ENCODE data around the gene SMARCD3.

Gene SMARCD3

DNA sequence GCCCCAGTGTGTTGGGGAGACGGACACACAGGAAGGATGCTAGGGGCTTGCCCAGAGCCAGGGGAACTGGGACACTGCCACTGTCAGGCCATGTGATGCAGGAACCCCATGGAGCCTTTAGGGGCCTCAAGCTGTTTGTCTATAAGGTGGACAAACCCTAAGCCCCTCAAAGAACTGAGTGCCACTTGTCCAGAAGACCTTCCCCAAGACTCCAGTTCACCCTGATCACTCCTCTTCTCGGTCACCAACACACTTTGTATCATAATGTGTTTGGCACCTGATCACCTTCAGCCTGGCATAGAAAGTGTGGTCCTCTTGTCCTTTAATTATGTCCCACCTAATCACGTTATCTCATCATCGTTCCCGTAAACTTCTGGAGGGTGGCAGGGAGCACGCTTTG is 38.9 kb downstream of the SMARCD3 start:
- H3K4me1 ChIP-seq = peaks cover 0 to 24% (median 18%) of the 10 kb centered on the region in 10 experiments; a peak in 16 of 20 replicates
- peaks cover 0 to 21% (median 4%) of the 10 kb centered on the region in 11 experiments; a peak in 9 of 22 replicates for H3K27me3 ChIP-seq
- H3K4me2 ChIP-seq = no peak overlapping the region
- H3K9me3 ChIP-seq (replicated peaks in 1 of 11) = no peaks in the 10 kb centered on the region
- no peak for TF ChIP-seq Cebpa-rat (IDR thresholded peaks at IDR 0.05)
- no peak overlapping the region for H3K4me3 ChIP-seq
- no peak overlapping the region for H3K27ac ChIP-seq
- peaks cover 0 to 70% (median 42%) of the 10 kb centered on the region in 11 experiments; a peak in 17 of 22 replicates for H4K20me1 ChIP-seq
- H3K9ac ChIP-seq = no peak overlapping the region
- peaks cover 23 to 39% (median 31%) of the 10 kb centered on the region in 11 experiments for H3K36me3 ChIP-seq

DNA sequence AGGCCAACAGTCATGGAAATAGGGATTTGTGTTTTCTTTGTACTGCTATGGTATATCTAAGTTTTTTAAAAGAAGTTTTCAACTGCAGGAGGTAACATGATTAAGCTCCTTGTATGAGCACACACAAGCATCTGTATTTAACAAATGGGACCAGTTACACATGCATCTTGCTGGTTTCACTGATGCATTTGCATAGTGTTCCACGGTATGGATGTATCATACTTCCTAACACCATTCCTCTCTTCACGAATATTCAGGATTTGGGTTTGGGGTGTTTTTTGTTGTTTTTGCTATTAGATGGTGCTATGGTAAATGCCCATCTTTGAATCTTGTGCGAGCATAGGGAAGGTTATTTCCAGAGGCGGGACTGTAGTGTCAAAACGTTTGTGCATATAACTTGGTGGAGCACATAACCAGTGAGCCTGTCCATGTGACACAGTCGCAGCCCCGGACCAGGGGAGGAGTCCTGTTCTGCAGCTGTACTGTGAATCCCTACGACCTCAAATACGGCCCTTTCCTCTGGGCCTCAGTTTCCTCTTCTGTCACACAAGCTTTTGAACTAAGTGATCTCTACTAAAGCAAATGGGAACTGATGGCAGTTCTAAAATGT is 40.1 kb downstream of the SMARCD3 start:
- H3K27ac ChIP-seq = no peak overlapping the region
- no peak overlapping the region for H3K9ac ChIP-seq
- H3K4me1 ChIP-seq = peaks cover 0 to 24% (median 18%) of the 10 kb centered on the region in 10 experiments; a peak in 16 of 20 replicates
- H3K36me3 ChIP-seq = peaks cover 11 to 27% (median 19%) of the 10 kb centered on the region in 11 experiments
- no peak for TF ChIP-seq Cebpa-rat (IDR thresholded peaks at IDR 0.05)
- peaks cover 0 to 58% (median 30%) of the 10 kb centered on the region in 11 experiments; a peak in 16 of 22 replicates for H4K20me1 ChIP-seq
- H3K9me3 ChIP-seq (replicated peaks in 1 of 11) = no peaks in the 10 kb centered on the region
- H3K27me3 ChIP-seq = peaks cover 0 to 25% (median 6%) of the 10 kb centered on the region in 11 experiments; a peak in 10 of 22 replicates
- H3K4me3 ChIP-seq = no peak overlapping the region
- H3K4me2 ChIP-seq = peak overlapping the region in 8 of 11 experiments; percentile 7 to 70 (median 64); a peak in 9 of 22 replicates

DNA sequence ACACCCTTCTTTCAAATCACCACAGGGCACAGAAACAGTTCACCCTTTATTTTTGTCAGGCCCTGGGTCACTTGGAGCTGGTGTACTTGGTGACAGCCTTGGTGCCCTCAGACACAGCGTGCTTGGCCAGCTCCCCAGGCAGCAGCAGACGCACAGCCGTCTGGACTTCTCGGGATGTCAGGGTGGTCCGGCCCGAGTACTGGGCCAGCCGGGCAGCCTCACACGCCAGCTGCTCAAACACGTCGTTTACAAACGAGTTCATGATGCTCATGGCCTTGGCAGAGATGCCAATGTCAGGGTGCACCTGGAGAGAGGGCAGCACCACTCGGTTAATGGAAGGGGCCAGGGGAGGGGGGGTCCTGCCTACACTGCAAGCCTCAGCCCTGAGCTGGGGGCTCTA is 40.7 kb downstream of the SMARCD3 start:
- H3K9me3 ChIP-seq (replicated peaks in 1 of 11) = no peaks in the 10 kb centered on the region
- no peak for TF ChIP-seq Cebpa-rat (IDR thresholded peaks at IDR 0.05)
- peaks cover 0 to 52% (median 25%) of the 10 kb centered on the region in 11 experiments; a peak in 16 of 22 replicates for H4K20me1 ChIP-seq
- no peak overlapping the region for H3K4me3 ChIP-seq
- H3K27me3 ChIP-seq = peaks cover 0 to 27% (median 10%) of the 10 kb centered on the region in 11 experiments; a peak in 12 of 22 replicates
- H3K36me3 ChIP-seq = peaks cover 5 to 21% (median 14%) of the 10 kb centered on the region in 11 experiments; a peak in 21 of 22 replicates
- no peak overlapping the region for H3K9ac ChIP-seq
- no peak overlapping the region for H3K27ac ChIP-seq
- H3K4me1 ChIP-seq = peaks cover 0 to 24% (median 18%) of the 10 kb centered on the region in 10 experiments; a peak in 16 of 20 replicates
- peak overlapping the region in 10 of 11 experiments; percentile 7 to 70 (median 62); a peak in 18 of 22 replicates for H3K4me2 ChIP-seq

DNA sequence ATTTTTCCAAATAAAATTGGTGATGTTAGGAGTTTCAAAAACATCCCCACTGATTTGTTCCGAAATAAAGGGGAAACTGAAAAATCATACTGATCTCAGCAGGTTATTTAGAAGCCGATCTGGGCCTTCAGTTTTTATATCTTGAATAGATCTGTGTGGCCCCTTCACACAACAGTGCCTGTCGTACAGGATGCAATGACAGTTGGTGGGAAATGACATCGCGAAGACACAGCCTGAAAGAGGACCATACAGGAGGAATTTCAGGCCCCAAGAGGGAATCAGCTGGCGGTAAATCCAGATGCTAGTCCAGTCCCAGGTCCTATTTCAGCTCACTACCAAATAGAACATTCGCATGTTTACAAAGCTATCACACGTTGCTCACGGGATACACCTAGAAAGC is 41.2 kb downstream of the SMARCD3 start:
- no peak overlapping the region for H3K4me3 ChIP-seq
- no peak overlapping the region for H3K27ac ChIP-seq
- H3K36me3 ChIP-seq = peaks cover under 1 to 16% (median 9%) of the 10 kb centered on the region in 11 experiments; a peak in 19 of 22 replicates
- H4K20me1 ChIP-seq = peaks cover 0 to 48% (median 20%) of the 10 kb centered on the region in 11 experiments; a peak in 16 of 22 replicates
- TF ChIP-seq Cebpa-rat (IDR thresholded peaks at IDR 0.05) = no peak
- peak overlapping the region in 10 of 11 experiments; percentile 7 to 70 (median 62); a peak in 18 of 22 replicates for H3K4me2 ChIP-seq
- H3K9ac ChIP-seq = 0 out of 22 replicates have a peak overlapping the region, but pooled peaks of 1 of the 11 experiments have one; percentile 12
- H3K27me3 ChIP-seq = peaks cover 0 to 27% (median 14%) of the 10 kb centered on the region in 11 experiments; a peak in 12 of 22 replicates
- no peaks in the 10 kb centered on the region for H3K9me3 ChIP-seq (replicated peaks in 1 of 11)
- peaks cover 0 to 24% (median 18%) of the 10 kb centered on the region in 10 experiments; a peak in 16 of 20 replicates for H3K4me1 ChIP-seq

DNA sequence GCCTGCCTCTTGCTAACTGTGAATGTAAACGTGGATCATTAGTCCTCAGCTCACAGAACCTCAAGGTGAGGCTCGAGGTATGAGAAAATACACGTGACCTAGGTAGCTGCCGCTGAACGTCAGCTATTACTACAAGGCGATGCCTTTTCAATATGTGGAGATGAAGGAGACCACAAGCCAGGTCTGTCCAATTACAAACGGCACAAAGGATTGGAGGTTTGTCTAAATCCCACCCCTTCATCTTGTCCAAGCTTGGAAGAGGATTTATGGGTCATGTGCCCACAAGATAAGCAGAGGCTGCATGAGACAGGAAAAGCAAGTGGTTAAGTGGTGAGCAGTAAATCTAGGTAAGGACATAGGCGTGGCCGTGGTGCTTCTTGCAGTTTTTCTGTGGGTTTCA is 41.6 kb downstream of the SMARCD3 start:
- Histone ChIP-seq H3K4me2 (peak overlapping the region in 9 of 11 experiments; percentile 7 to 70 (median 64); a peak in 17 of 22 replicates), H3K4me3 (no peak overlapping the region), H3K4me1 (peaks cover 0 to 24% (median 18%) of the 10 kb centered on the region in 10 experiments; a peak in 16 of 20 replicates), H3K9me3 (replicated peaks in 1 of 11) (no peaks in the 10 kb centered on the region), H3K27ac (no peak overlapping the region), H3K36me3 (peaks cover 0 to 12% (median 5%) of the 10 kb centered on the region in 11 experiments; a peak in 12 of 22 replicates), H3K27me3 (peaks cover 0 to 30% (median 14%) of the 10 kb centered on the region in 11 experiments; a peak in 12 of 22 replicates), H3K9ac (0 out of 22 replicates have a peak overlapping the region, but pooled peaks of 1 of the 11 experiments have one; percentile 12), H4K20me1 (peaks cover 0 to 44% (median 16%) of the 10 kb centered on the region in 11 experiments; a peak in 12 of 22 replicates)
- no peak for TF ChIP-seq Cebpa-rat (IDR thresholded peaks at IDR 0.05)

DNA sequence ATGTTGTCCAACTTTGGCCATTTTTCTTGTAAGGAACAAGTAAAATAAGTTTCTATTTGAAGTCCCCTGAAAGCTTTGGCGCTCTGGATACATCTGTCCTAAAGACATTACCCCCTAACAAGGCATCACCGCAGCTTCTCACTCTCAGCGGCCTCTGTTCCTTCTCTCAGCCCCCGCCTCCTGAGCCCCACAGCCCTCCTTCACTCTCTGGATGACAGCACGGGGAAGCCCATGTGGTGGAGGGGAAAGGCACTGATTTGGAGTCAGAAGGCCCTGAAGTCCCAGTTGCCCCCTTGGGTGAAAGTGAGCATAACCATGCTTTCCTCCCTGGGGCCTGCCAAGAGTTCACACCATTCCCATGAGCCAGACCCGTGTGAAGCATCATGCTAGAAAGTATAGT is 42.8 kb downstream of the SMARCD3 start:
- peaks cover 0 to 2% (median 0%) of the 10 kb centered on the region in 11 experiments; a peak in 1 of 22 replicates for H3K36me3 ChIP-seq
- H3K9me3 ChIP-seq (replicated peaks in 1 of 11) = no peaks in the 10 kb centered on the region
- H3K4me3 ChIP-seq = no peak overlapping the region
- peaks cover 0 to 32% (median 4%) of the 10 kb centered on the region in 11 experiments; a peak in 10 of 22 replicates for H4K20me1 ChIP-seq
- H3K27ac ChIP-seq = no peak overlapping the region
- H3K4me2 ChIP-seq = peak overlapping the region in 1 of 11 experiments; percentile 8; a peak in 2 of 22 replicates
- H3K9ac ChIP-seq = no peak overlapping the region
- H3K4me1 ChIP-seq = peaks cover 0 to 24% (median 18%) of the 10 kb centered on the region in 10 experiments; a peak in 16 of 20 replicates
- no peak for TF ChIP-seq Cebpa-rat (IDR thresholded peaks at IDR 0.05)
- H3K27me3 ChIP-seq = peaks cover 0 to 33% (median 21%) of the 10 kb centered on the region in 11 experiments; a peak in 12 of 22 replicates

DNA sequence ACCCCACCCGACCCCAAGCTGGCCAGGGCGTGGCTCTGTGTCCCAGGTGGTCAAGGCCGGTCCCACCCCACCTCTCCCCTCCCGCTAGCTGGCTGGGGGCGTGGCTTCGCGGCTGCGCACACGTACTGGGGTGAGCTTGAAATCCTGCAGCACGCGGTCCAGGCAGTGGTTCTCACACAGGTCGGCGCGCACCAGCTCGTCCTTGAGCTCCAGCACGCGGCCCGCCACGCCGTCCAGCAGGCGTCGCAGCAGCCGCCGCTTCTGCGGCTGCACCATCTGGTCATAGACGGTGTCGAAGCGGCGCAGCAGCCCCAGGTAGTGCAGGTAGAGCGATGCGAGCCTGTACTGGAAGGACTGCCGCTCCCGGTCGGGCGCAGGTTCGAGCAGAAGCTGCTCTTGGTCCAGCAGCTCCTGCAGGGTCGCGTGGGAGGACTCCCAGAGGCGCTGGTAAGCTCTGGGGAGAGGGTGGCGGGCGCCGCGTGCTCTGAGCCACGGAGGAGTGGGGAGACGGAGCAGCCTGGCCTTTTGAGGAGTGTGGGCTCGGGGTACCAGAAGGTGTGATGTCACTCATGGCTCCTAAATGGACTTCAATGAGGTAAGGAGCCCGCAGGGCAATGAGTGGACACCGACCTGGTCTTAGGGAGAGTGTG is 44.0 kb downstream of the SMARCD3 start:
- Histone ChIP-seq H3K4me3 (no peak overlapping the region), H3K27ac (no peak overlapping the region), H3K9ac (no peak overlapping the region), H3K27me3 (peaks cover 0 to 33% (median 21%) of the 10 kb centered on the region in 11 experiments; a peak in 12 of 22 replicates), H3K36me3 (no peaks in the 10 kb centered on the region), H3K9me3 (replicated peaks in 1 of 11) (no peaks in the 10 kb centered on the region), H4K20me1 (peaks cover 0 to 20% (median 0%) of the 10 kb centered on the region in 11 experiments; a peak in 7 of 22 replicates), H3K4me2 (no peak overlapping the region), H3K4me1 (peaks cover 0 to 24% (median 18%) of the 10 kb centered on the region in 10 experiments; a peak in 16 of 20 replicates)
- TF ChIP-seq Cebpa-rat (IDR thresholded peaks at IDR 0.05) = no peak

DNA sequence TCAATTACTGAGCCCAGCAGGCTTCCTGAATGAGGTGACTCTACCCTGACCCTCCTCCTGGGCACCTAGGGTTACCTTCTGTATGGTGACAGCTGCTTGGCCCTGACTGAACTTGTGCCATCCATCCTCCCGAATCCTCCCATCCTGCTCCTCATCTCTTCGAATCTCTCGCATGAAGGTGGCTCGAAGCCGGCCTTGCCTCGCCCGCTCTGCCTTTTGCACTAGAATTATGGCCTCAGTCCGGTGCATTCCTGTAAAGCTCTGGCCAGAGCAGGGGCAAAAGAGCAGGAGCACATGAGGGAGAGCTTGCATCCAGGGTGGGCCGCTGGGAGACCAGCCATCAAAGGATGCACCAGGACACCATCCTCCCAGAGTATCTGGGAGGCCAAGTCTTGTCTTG is 45.7 kb downstream of the SMARCD3 start:
- no peaks in the 10 kb centered on the region for H3K36me3 ChIP-seq
- no peak overlapping the region for H3K4me2 ChIP-seq
- H3K4me1 ChIP-seq = peaks cover 0 to 22% (median 15%) of the 10 kb centered on the region in 10 experiments; a peak in 16 of 20 replicates
- H3K27ac ChIP-seq = no peak overlapping the region
- H3K4me3 ChIP-seq = no peak overlapping the region
- H3K9me3 ChIP-seq (replicated peaks in 1 of 11) = no peaks in the 10 kb centered on the region
- peaks cover 0 to 17% (median 0%) of the 10 kb centered on the region in 11 experiments; a peak in 6 of 22 replicates for H4K20me1 ChIP-seq
- H3K9ac ChIP-seq = no peak overlapping the region
- peaks cover 4 to 43% (median 22%) of the 10 kb centered on the region in 11 experiments; a peak in 13 of 22 replicates for H3K27me3 ChIP-seq
- TF ChIP-seq Cebpa-rat (IDR thresholded peaks at IDR 0.05) = no peak
